HCT116 (cell line): Measurements from ENCODE around the gene NRTN. TPM values are rescaled to one million over a fixed set of nuclear protein-coding genes. Genes with fewer than 3 reads are reported as not detected.

Experiments
- ATAC-seq: fragments of 200-7000 bp; cut with Tn5 transposase; 2 replicates; pipeline ENCODE4 v1.9.1; 2020; ENCODE audit warnings: mild to moderate bottlenecking, moderate library complexity
- BruUV-seq: library from RNA; stranded (reverse); fragments of 400-500 nt; replicated peaks from 2 replicates; lab custom pipeline; 2021; lab: Mats Ljungman, UMichigan
- CTCF ChIA-PET: fragments of 300-600 bp; sonication (Branson Sonifier 250); formaldehyde crosslinking; loops from one replicate; lab custom pipeline; 2021; ENCODE audit warnings: antibody characterized with exemption; lab: Charles Lee
- POLR2A ChIA-PET: fragments of 300-600, 350-600 bp; sonication (Branson Sonifier 250); formaldehyde crosslinking; loops from one replicate; lab custom pipeline; 2021; ENCODE audit warnings: antibody characterized with exemption; lab: Charles Lee
- RAD21 ChIA-PET, 2 experiments: fragments of 300-600 bp; sonication (Branson Sonifier 250); formaldehyde crosslinking; loops; one replicate each; lab custom pipeline; 2023; ENCODE audit warnings: low total read pairs in 2 of 2; ENCODE audit not compliant: uncharacterized antibody in 2 of 2, unreplicated experiment in 2 of 2, low non-redundant PET in 1 of 2; lab: Charles Lee
- DNase-seq: peaks from one replicate; pipeline ENCODE4 v3.0.0-alpha.2; 2010; ENCODE audit warnings: low read depth, low spot score
- H2AFZ ChIP-seq: fragments of 200-600 bp; shearing (Covaris generic), sonication (generic); 2 replicates; pipeline ENCODE4 v1.6.1; 2017; ENCODE audit warnings: low read depth, mixed run types, mixed read lengths, antibody characterized with exemption, low read length; ENCODE audit not compliant: poor library complexity, severe bottlenecking
- H3K27ac ChIP-seq: 2 replicates; pipeline ENCODE4 v1.5.1; 2012; ENCODE audit warnings: low read depth, low read length
- H3K27me3 ChIP-seq: fragments of 200-600 bp; sonication (generic); 2 replicates; pipeline ENCODE4 v1.6.1; 2016; ENCODE audit warnings: mixed run types, low read length, mixed read lengths; ENCODE audit not compliant: insufficient read depth
- H3K36me3 ChIP-seq, 2 experiments: fragments of 200-500 bp in 1 of 2; fragments of 200-600 bp in 1 of 2; sonication (Bioruptor generic) in 1 of 2; sonication (generic) in 1 of 2; 2 replicates each; pipeline versions ENCODE4 v1.5.1 to v1.6.1; 2014 to 2016; ENCODE audit warnings: low read length in 2 of 2, inconsistent platforms in 1 of 2, mixed read lengths in 1 of 2, mixed run types in 1 of 2; ENCODE audit not compliant: insufficient read depth in 2 of 2, control insufficient read depth in 1 of 2
- H3K4me1 ChIP-seq, 2 experiments: fragments of 200-600 bp in 1 of 2; sonication (generic) in 1 of 2; 2 replicates each; pipeline versions ENCODE4 v1.5.1 to v1.6.1; 2012 to 2017; ENCODE audit warnings: low read length in 2 of 2, inconsistent platforms in 1 of 2, mild to moderate bottlenecking in 1 of 2, mixed read lengths in 1 of 2, mixed run types in 1 of 2, moderate library complexity in 1 of 2; ENCODE audit not compliant: insufficient read depth in 2 of 2, control insufficient read depth in 1 of 2
- H3K4me2 ChIP-seq: fragments of 200-600 bp; sonication (generic); 2 replicates; pipeline ENCODE4 v1.6.1; 2017; ENCODE audit warnings: mixed run types, low read length, mixed read lengths
- H3K4me3 ChIP-seq, 2 experiments: fragments of 200-600 bp in 1 of 2; sonication (generic) in 1 of 2; replicated peaks in 1 of 2; 2 replicates each; pipeline ENCODE4 v1.5.1; 2011 to 2016; ENCODE audit warnings: low read length in 2 of 2, control low read depth in 1 of 2, low read depth in 1 of 2, mild to moderate bottlenecking in 1 of 2, mixed read lengths in 1 of 2, mixed run types in 1 of 2
- H3K79me2 ChIP-seq: fragments of 200-600 bp; sonication (generic); 2 replicates; pipeline ENCODE4 v1.6.1; 2017; ENCODE audit warnings: mild to moderate bottlenecking, mixed run types, low read length, moderate library complexity, mixed read lengths; ENCODE audit not compliant: insufficient read depth
- H3K9ac ChIP-seq: fragments of 200-600 bp; sonication (generic); 2 replicates; pipeline ENCODE4 v1.6.1; 2016; ENCODE audit warnings: low read length, mixed read lengths
- H3K9me2 ChIP-seq: fragments of 200-600 bp; sonication (generic), shearing (Covaris generic); 2 replicates; pipeline ENCODE4 v1.6.1; 2017; ENCODE audit warnings: mixed run types, mild to moderate bottlenecking, moderate library complexity; ENCODE audit not compliant: insufficient read depth
- H3K9me3 ChIP-seq, 2 experiments: fragments of 200-500 bp in 1 of 2; fragments of 200-600 bp in 1 of 2; sonication (Bioruptor generic) in 1 of 2; sonication (generic) in 1 of 2; 2 replicates each; pipeline ENCODE4 v1.6.1; 2014 to 2017; ENCODE audit warnings: low read length in 2 of 2, mixed read lengths in 2 of 2, inconsistent platforms in 1 of 2, low read depth in 1 of 2, mild to moderate bottlenecking in 1 of 2, mixed run types in 1 of 2, moderate library complexity in 1 of 2; ENCODE audit not compliant: control insufficient read depth in 1 of 2, insufficient read depth in 1 of 2
- H4K20me1 ChIP-seq: fragments of 200-600 bp; sonication (generic), shearing (Covaris generic); 2 replicates; pipeline ENCODE4 v1.6.1; 2017; ENCODE audit warnings: mixed run types, mild to moderate bottlenecking, moderate library complexity; ENCODE audit not compliant: insufficient read depth
- CBX3 ChIP-seq: IDR thresholded peaks from 2 replicates; pipeline ENCODE4 v1.6.1; 2012; ENCODE audit warnings: low read depth
- CEBPB ChIP-seq: IDR thresholded peaks from 2 replicates; pipeline ENCODE4 v1.6.1; 2012; ENCODE audit warnings: low read depth
- EGR1 ChIP-seq: IDR thresholded peaks from 2 replicates; pipeline ENCODE4 v1.6.1; 2012; ENCODE audit warnings: low read depth
- EZH2 ChIP-seq: fragments of 200-600 bp; sonication (generic); IDR thresholded peaks from 2 replicates; pipeline ENCODE4 v1.6.1; 2017; ENCODE audit warnings: antibody characterized with exemption, mixed run types
- EZH2phosphoT487 ChIP-seq: fragments of 200-600 bp; IDR thresholded peaks from 2 replicates; pipeline ENCODE4 v1.6.1; 2018; ENCODE audit warnings: antibody characterized with exemption, borderline replicate concordance
- FOSL1 ChIP-seq: IDR thresholded peaks from 2 replicates; pipeline ENCODE4 v1.6.1; 2012; ENCODE audit warnings: low read depth
- JUND ChIP-seq: IDR thresholded peaks from 2 replicates; pipeline ENCODE4 v1.6.1; 2012
- POLR2A ChIP-seq: IDR thresholded peaks from 2 replicates; pipeline ENCODE4 v1.7.0; 2011; ENCODE audit warnings: borderline replicate concordance; ENCODE audit not compliant: insufficient read depth, insufficient read length; ENCODE audit errors: extremely low read depth
- POLR2AphosphoS5 ChIP-seq: IDR thresholded peaks from 2 replicates; pipeline ENCODE4 v1.6.1; 2011; ENCODE audit warnings: mild to moderate bottlenecking, low read depth, low read length, moderate library complexity
- RAD21 ChIP-seq: IDR thresholded peaks from 2 replicates; pipeline ENCODE4 v1.6.1; 2012; ENCODE audit warnings: low read depth, mild to moderate bottlenecking
- REST ChIP-seq: IDR thresholded peaks from 2 replicates; pipeline ENCODE4 v1.6.1; 2012; ENCODE audit warnings: low read depth
- SIN3A ChIP-seq: IDR thresholded peaks from 2 replicates; pipeline ENCODE4 v1.6.1; 2012; ENCODE audit warnings: low read depth
- SP1 ChIP-seq: IDR thresholded peaks from 2 replicates; pipeline ENCODE4 v1.6.1; 2012; ENCODE audit warnings: low read depth
- ZBTB33 ChIP-seq: IDR thresholded peaks from 2 replicates; pipeline ENCODE4 v1.6.1; 2011; ENCODE audit warnings: mild to moderate bottlenecking, low read length, moderate library complexity; ENCODE audit not compliant: insufficient replicate concordance; ENCODE audit errors: extremely low read depth
- ZFX ChIP-seq: fragments of 450-650 bp; IDR thresholded peaks from 2 replicates; pipeline ENCODE4 v1.6.1; 2017
- intact Hi-C: fragments of 100-400 bp; cut with micrococcal nuclease; formaldehyde crosslinking; loops from 2 replicates; pipeline ENCODE4 v1.10.0; 2022
- total RNA-seq: library from RNA; stranded (reverse); gene quantifications from one replicate; pipeline ENCODE4 v1.2.1, GENCODE V29; 2021; ENCODE audit not compliant: unreplicated experiment
- TF ChIP-seq, protein P1 (sequence below): IDR thresholded peaks from 2 replicates; pipeline ENCODE4 v1.6.1; 2012

Gene NRTN
- total RNA-seq, 1 experiment from 2014 or later: 11.5 TPM

DNA sequence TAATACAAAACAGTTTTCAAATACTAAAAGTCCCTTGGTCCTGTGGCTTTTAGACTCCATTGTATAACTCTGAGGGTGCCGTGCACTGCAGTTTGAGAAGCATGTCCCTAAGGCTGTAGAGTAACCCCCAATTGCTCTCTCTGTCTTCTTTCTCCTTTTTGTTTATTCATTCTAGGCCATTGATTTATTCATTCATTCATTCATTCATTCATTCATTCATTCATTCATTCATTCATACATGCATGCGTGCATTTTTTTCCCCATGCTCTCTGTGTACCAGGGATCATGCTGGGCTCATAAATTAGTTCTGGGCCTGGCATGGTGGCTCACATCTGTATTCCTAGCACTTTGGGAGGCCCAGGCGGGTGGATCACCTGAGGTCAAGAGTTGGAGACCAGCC is 39.6 kb upstream of the NRTN start:
- no TSS peak for BruUV-seq
- Histone ChIP-seq H3K9me2 (no peaks in the 10 kb centered on the region), H3K27ac (no peak overlapping the region), H3K36me3 (no peaks in the 10 kb centered on the region)
- POLR2A ChIA-PET: no interaction called here
- no peak for ATAC-seq
- intact Hi-C loops: no loop called here
- RAD21 ChIA-PET: no interaction called here
- TF ChIP-seq EZH2phosphoT487: no peak
- TF ChIP-seq, all 23 proteins: peak for 0
- no peak overlapping the region for H2AFZ ChIP-seq
- CTCF ChIA-PET: no interaction called here
- no peak overlapping the region for H3K4me3 ChIP-seq
- no peaks in the 10 kb centered on the region for H4K20me1 ChIP-seq
- H3K9ac ChIP-seq: no peak overlapping the region
- H3K4me1 ChIP-seq: no peaks in the 10 kb centered on the region
- DNase-seq: no peak
- no peak overlapping the region for H3K4me2 ChIP-seq
- no peaks in the 10 kb centered on the region for H3K27me3 ChIP-seq
- H3K79me2 ChIP-seq: no peaks in the 10 kb centered on the region
- no peaks in the 10 kb centered on the region for H3K9me3 ChIP-seq

- Histone ChIP-seq H3K27ac (no peak overlapping the region), H2AFZ (no peak overlapping the region), H3K36me3 (no peaks in the 10 kb centered on the region), H3K4me2 (no peak overlapping the region), H3K9me3 (no peaks in the 10 kb centered on the region), H4K20me1 (no peaks in the 10 kb centered on the region), H3K9ac (no peak overlapping the region), H3K4me3 (no peak overlapping the region), H3K79me2 (no peaks in the 10 kb centered on the region), H3K4me1 (no peaks in the 10 kb centered on the region), H3K27me3 (no peaks in the 10 kb centered on the region), H3K9me2 (no peaks in the 10 kb centered on the region)
- BruUV-seq: no TSS peak
- ChIA-PET POLR2A (no interaction called here), RAD21 (no interaction called here), CTCF (interaction anchor here (1.7 kb wide), 1 partner anchor 36 kb away, joined by 4 read pairs; no protein-coding TSS in a partner anchor)
- intact Hi-C loops: no loop called here
- ATAC-seq (no peak), DNase-seq (no peak)
- no peak for TF ChIP-seq JUND
- TF ChIP-seq ZBTB33: no peak
- TF ChIP-seq CEBPB: no peak
- no peak for TF ChIP-seq EZH2
- TF ChIP-seq POLR2AphosphoS5: no peak
- TF ChIP-seq CBX3: no peak
- TF ChIP-seq RAD21: no peak
- TF ChIP-seq SP1: no peak
- no peak for TF ChIP-seq ZFX
- no peak for TF ChIP-seq FOSL1
- TF ChIP-seq EZH2phosphoT487: no peak
- TF ChIP-seq, protein P1, sequence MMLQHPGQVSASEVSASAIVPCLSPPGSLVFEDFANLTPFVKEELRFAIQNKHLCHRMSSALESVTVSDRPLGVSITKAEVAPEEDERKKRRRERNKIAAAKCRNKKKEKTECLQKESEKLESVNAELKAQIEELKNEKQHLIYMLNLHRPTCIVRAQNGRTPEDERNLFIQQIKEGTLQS: no peak
- no peak for TF ChIP-seq POLR2A
- no peak for TF ChIP-seq EGR1
- no peak for TF ChIP-seq REST
- TF ChIP-seq SIN3A: no peak
These were observed 36.9 kb upstream of the NRTN start for GRCh38 chr19:5767949-5768348.
